Measurements from ENCODE around the gene SLK. TPM values are rescaled to one million over a fixed set of nuclear protein-coding genes. Genes with fewer than 3 reads are reported as not detected.

Gene SLK
- total RNA-seq, 2 experiments from 2014 or later, result 19.4 to 19.9 TPM

- no peak overlapping the region for H3K4me2 ChIP-seq (ENCODE audit: low read length)
- no peak overlapping the region for H3K27ac ChIP-seq (ENCODE audit: low read depth, low read length, poor library complexity, severe bottlenecking)
- DNase-seq (ENCODE audit: low spot score), result no peak
- no peaks in the 10 kb centered on the region for H3K9me3 ChIP-seq (ENCODE audit: low read length)
- no peaks in the 10 kb centered on the region for H3K36me3 ChIP-seq (ENCODE audit: insufficient read depth, low read length)
- H2AFZ ChIP-seq (ENCODE audit: low read length), result no peak overlapping the region
- ChIA-PET POLR2A (no interaction called here), CTCF (ENCODE audit: unreplicated experiment) (no interaction called here)
- H3K4me3 ChIP-seq (ENCODE audit: low read depth, low read length, poor library complexity, severe bottlenecking), result no peak overlapping the region
- TF ChIP-seq EZH2phosphoT487 (IDR thresholded peaks at IDR 0.05; ENCODE audit: borderline replicate concordance, low read depth, low read length), result no peak
- no peak for TF ChIP-seq CTCF (conservative IDR thresholded peaks at IDR 0.05; ENCODE audit: low read length)
- H3K79me2 ChIP-seq (ENCODE audit: insufficient read depth, low read depth, low read length), result no peaks in the 10 kb centered on the region
- no peaks in the 10 kb centered on the region for H3K4me1 ChIP-seq (ENCODE audit: insufficient read depth, low read length, poor library complexity, severe bottlenecking)
- no peaks in the 10 kb centered on the region for H4K20me1 ChIP-seq (ENCODE audit: insufficient read depth, low read length)
- no peaks in the 10 kb centered on the region for H3K9me2 ChIP-seq (ENCODE audit: insufficient read depth, low read length)
- intact Hi-C loops (cut with micrococcal nuclease; ENCODE audit: unreplicated experiment), result no loop called here
- no TSS peak for BruUV-seq (replicated peaks)
These were observed 87.5 kb downstream of the SLK start for GRCh38 chr10:104054430-104054829.

DNA sequence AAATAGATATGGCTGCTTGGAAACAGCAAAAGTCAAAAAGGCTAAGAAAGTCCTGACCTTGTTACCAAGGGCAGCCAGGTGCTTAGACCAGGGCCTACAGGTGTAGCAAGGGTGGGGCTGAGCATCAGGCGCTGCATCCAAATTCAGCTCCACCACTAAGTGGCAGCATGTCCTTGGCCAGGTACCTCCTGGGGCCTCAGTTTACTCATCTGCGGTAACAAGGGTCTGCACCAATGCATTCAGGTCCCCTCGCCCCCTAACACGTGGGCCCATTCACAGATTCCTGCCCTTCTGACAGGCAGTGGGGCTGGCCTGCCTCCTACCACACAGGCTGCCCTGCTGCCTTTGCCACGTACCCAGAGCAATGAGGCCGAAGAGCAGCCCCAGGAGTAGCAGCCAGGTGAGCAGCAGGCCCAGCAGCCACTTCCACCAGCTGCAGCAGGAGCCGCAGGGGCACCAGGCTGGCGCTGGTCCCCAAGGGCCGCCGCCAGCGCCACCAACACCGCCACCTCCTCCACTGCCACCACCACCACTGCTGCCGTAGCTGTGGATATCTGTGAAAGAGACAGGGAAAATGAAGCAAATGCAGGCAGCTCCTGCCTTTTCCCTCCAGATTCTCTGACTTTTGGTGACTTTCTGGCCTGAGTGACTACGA, 89.8 kb downstream of the SLK start:
- BruUV-seq (replicated peaks), result no TSS peak
- POLR2A ChIA-PET, result no interaction called here
- intact Hi-C loops (cut with micrococcal nuclease; ENCODE audit: unreplicated experiment), result no loop called here
- H3K4me3 ChIP-seq (ENCODE audit: low read depth, low read length, poor library complexity, severe bottlenecking), result no peak overlapping the region
- H3K9me2 ChIP-seq (ENCODE audit: insufficient read depth, low read length), result no peaks in the 10 kb centered on the region
- no peak for DNase-seq (ENCODE audit: low spot score)
- H3K79me2 ChIP-seq (ENCODE audit: insufficient read depth, low read depth, low read length), result no peaks in the 10 kb centered on the region
- CTCF ChIA-PET (ENCODE audit: unreplicated experiment), result no interaction called here
- H2AFZ ChIP-seq (ENCODE audit: low read length), result no peak overlapping the region
- H3K4me2 ChIP-seq (ENCODE audit: low read length), result no peak overlapping the region
- H4K20me1 ChIP-seq (ENCODE audit: insufficient read depth, low read length), result no peaks in the 10 kb centered on the region
- H3K27ac ChIP-seq (ENCODE audit: low read depth, low read length, poor library complexity, severe bottlenecking), result no peak overlapping the region
- no peaks in the 10 kb centered on the region for H3K9me3 ChIP-seq (ENCODE audit: low read length)
- TF ChIP-seq EZH2phosphoT487 (IDR thresholded peaks at IDR 0.05; ENCODE audit: borderline replicate concordance, low read depth, low read length), result no peak
- no peak for TF ChIP-seq CTCF (conservative IDR thresholded peaks at IDR 0.05; ENCODE audit: low read length)
- H3K4me1 ChIP-seq (ENCODE audit: insufficient read depth, low read length, poor library complexity, severe bottlenecking), result no peaks in the 10 kb centered on the region
- H3K36me3 ChIP-seq (ENCODE audit: insufficient read depth, low read length), result no peaks in the 10 kb centered on the region

DNA sequence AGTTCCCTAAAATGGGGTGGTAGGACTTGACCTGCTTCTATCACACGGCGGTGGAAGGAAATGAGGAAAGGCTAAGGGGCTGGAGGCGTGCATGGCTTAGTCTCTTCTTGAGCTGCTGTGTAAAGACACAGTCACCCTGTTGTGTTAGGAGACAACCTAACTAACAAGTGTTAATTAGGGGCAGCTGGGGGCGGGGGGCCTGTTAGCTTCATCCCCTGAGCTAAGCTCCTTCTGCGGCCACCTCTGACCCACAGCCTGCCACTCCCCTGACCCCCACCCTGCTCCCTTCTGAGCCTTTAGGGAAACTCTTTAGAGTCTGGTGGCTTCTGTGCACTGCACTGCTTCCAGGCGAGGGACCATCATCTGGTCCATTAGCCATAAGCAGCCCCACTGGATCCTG, 90.8 kb downstream of the SLK start:
- POLR2A ChIA-PET, result no interaction called here
- Histone ChIP-seq H3K4me3 (ENCODE audit: low read depth, low read length, poor library complexity, severe bottlenecking) (no peak overlapping the region), H3K79me2 (ENCODE audit: insufficient read depth, low read depth, low read length) (no peaks in the 10 kb centered on the region), H3K27ac (ENCODE audit: low read depth, low read length, poor library complexity, severe bottlenecking) (no peak overlapping the region), H3K9me2 (ENCODE audit: insufficient read depth, low read length) (no peaks in the 10 kb centered on the region), H4K20me1 (ENCODE audit: insufficient read depth, low read length) (no peaks in the 10 kb centered on the region), H3K4me1 (ENCODE audit: insufficient read depth, low read length, poor library complexity, severe bottlenecking) (no peaks in the 10 kb centered on the region), H3K9me3 (ENCODE audit: low read length) (no peaks in the 10 kb centered on the region), H3K4me2 (ENCODE audit: low read length) (no peak overlapping the region), H3K36me3 (ENCODE audit: insufficient read depth, low read length) (no peaks in the 10 kb centered on the region), H2AFZ (ENCODE audit: low read length) (no peak overlapping the region)
- no peak for TF ChIP-seq CTCF (conservative IDR thresholded peaks at IDR 0.05; ENCODE audit: low read length)
- TF ChIP-seq EZH2phosphoT487 (IDR thresholded peaks at IDR 0.05; ENCODE audit: borderline replicate concordance, low read depth, low read length), result no peak
- intact Hi-C loops (cut with micrococcal nuclease; ENCODE audit: unreplicated experiment), result no loop called here
- CTCF ChIA-PET (ENCODE audit: unreplicated experiment), result no interaction called here
- no peak for DNase-seq (ENCODE audit: low spot score)
- BruUV-seq (replicated peaks), result no TSS peak
